Measurements from ENCODE around the gene PREP. TPM values are rescaled to one million over a fixed set of nuclear protein-coding genes. Genes with fewer than 3 reads are reported as not detected.

The PREP gene
- polyA plus RNA-seq, 1 of the 3 experiments (the other 2 are of a cell fraction) = 20.9 TPM

GRCh38 chr6:105319331-105319730 lies 83.6 kb downstream of the PREP start (continued):
- TF ChIP-seq SIN3A (IDR thresholded peaks at IDR 0.05; ENCODE audit: borderline replicate concordance, low read depth, low read length) (no peak), CTCF (IDR thresholded peaks at IDR 0.05) (no peak)

GRCh38 chr6:105318660-105319059 lies 84.2 kb downstream of the PREP start:
- H3K36me3 ChIP-seq (replicated peaks in 1 of 2; ENCODE audit: control insufficient read depth in 1 of 2, insufficient read depth in 2 of 2, low read length in 1 of 2) = peaks cover 32 to 49% of the 10 kb centered on the region in 2 experiments
- H3K4me2 ChIP-seq = peak overlapping the region; percentile 30; the same call in 1 of the 2 replicates
- H3F3A ChIP-seq (replicated peaks; ENCODE audit: insufficient read depth) = no peaks in the 10 kb centered on the region
- no peaks in the 10 kb centered on the region for H4K20me1 ChIP-seq (ENCODE audit: insufficient read depth)
- peaks cover 10 to 27% of the 10 kb centered on the region in 2 experiments; a peak in 3 of 4 replicates for H3K4me1 ChIP-seq (ENCODE audit: control insufficient read depth in 1 of 2, insufficient read depth in 2 of 2, low read depth in 1 of 2, low read length in 1 of 2)
- no peak overlapping the region for H2AFZ ChIP-seq (ENCODE audit: low read depth)
- no peaks in the 10 kb centered on the region for H3K9me3 ChIP-seq
- CTCF ChIA-PET = interaction anchor here (0.8 to 2.5 kb wide), 14 partner anchors 10 to 231 kb away, joined by 3 to 15 read pairs (median 4); partner anchors contain the start of gene PREP
- 0 out of 4 replicates have a peak overlapping the region, but pooled peaks of 1 of the 2 experiments have one; percentile 3 for H3K27ac ChIP-seq (ENCODE audit: low read depth in 2 of 2, low read length in 1 of 2)
- no peaks in the 10 kb centered on the region for H3K9me2 ChIP-seq
- no peak overlapping the region for H3K4me3 ChIP-seq (ENCODE audit: low read depth in 2 of 2, low read length in 1 of 2)
- H3K9ac ChIP-seq = no peak overlapping the region
- POLR2A ChIA-PET = no interaction called here
- no peaks in the 10 kb centered on the region for H3K79me2 ChIP-seq (ENCODE audit: insufficient read depth)
- DNase-seq = no peak
- 56% methylated on average over 7 of the region's 7 CpGs for WGBS (ENCODE audit: low lambda C conversion rate)
- no peaks in the 10 kb centered on the region for H3K27me3 ChIP-seq (ENCODE audit: insufficient read depth)
- TF ChIP-seq RFX5 (IDR thresholded peaks at IDR 0.05; ENCODE audit: low read length) (no peak), JUND (IDR thresholded peaks at IDR 0.05) (peak; percentile 47; the same call in 1 of the 2 replicates), FOSL2 (IDR thresholded peaks at IDR 0.05; ENCODE audit: borderline replicate concordance, low read depth) (peak; percentile 55; the same call in 1 of the 2 replicates), TCF12 (IDR thresholded peaks at IDR 0.05) (peak; percentile 33; the same call in 1 of the 2 replicates), REST (IDR thresholded peaks at IDR 0.05; ENCODE audit: low read depth, low read length) (no peak), EZH2phosphoT487 (IDR thresholded peaks at IDR 0.05; ENCODE audit: borderline replicate concordance, low read depth) (no peak), RAD21 (IDR thresholded peaks at IDR 0.05; ENCODE audit: low read length) (no peak), USF1 (IDR thresholded peaks at IDR 0.05; ENCODE audit: borderline replicate concordance, low read depth) (no peak), USF2 (IDR thresholded peaks at IDR 0.05; ENCODE audit: borderline replicate concordance, low read depth, low read length) (no peak), ELF1 (IDR thresholded peaks at IDR 0.05) (no peak), FOXM1 (IDR thresholded peaks at IDR 0.05; ENCODE audit: low read depth) (no peak), RCOR1 (IDR thresholded peaks at IDR 0.05; ENCODE audit: low read length) (no peak), MAX (IDR thresholded peaks at IDR 0.05; ENCODE audit: low read depth) (no peak), PBX3 (IDR thresholded peaks at IDR 0.05) (peak; percentile 71), NFIC (IDR thresholded peaks at IDR 0.05; ENCODE audit: borderline replicate concordance) (peak; percentile 24; the same call in 1 of the 2 replicates), CHD2 (IDR thresholded peaks at IDR 0.05; ENCODE audit: low read length, partially characterized antibody) (no peak), TAF1 (IDR thresholded peaks at IDR 0.05; ENCODE audit: borderline replicate concordance, low read depth, low read length) (no peak), EP300 (IDR thresholded peaks at IDR 0.05; ENCODE audit: borderline replicate concordance in 1 of 2, low read depth in 1 of 2, low read length in 1 of 2) (no peak), MXI1 (IDR thresholded peaks at IDR 0.05; ENCODE audit: low read depth, low read length) (no peak), IRF3 (IDR thresholded peaks at IDR 0.05; ENCODE audit: low read depth, low read length) (no peak), SIN3A (IDR thresholded peaks at IDR 0.05; ENCODE audit: borderline replicate concordance, low read depth, low read length) (no peak)

Measured in SK-N-SH (cell line).